Measurements from ENCODE around the gene DSCAML1.

The DSCAML1 gene

DNA sequence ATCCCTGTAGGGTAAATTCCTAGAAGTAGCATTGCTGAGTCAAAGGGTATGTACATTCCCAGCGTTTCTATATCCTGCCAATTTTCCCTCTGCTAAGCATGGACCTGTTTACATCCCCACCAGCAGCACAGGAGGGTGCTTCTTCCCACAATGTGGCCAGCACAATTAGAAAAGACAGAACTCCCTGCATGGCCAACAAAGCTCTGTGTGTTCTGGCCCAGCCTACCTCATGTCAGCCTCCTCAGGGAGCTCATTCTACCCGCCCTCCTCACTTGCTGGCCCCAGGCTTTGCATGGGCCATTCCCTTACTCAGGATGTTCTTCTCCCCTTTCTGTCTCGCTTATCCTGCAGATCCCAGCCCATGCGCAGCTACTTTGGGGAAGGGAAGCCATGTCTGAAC is 186.1 kb downstream of the DSCAML1 start:
- no peak overlapping the region for H3K27ac ChIP-seq

DNA sequence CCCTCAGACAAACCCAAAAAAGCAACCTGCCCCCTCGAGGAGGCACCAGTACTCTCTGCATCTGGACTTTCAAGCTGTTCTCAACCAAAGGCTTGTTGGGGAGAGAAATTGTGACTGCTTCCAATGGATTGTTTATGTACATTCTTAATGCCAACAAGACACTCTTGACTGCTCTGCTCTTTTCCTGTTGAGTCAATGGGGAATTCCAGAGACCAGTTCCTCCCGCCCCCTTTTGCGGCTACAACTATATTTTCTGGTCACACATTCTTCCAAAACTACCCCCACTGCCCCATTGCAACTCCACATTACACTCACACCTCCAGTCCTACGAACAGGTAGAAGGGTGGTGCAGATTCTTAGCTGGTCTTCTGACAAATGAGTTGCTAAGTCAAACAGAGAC is 187.0 kb downstream of the DSCAML1 start:
- no peak overlapping the region for H3K27ac ChIP-seq
- H3K4me3 ChIP-seq, result no peak overlapping the region

More for the DNA sequence above, 186.1 kb downstream of the DSCAML1 start:
- no peak overlapping the region for H3K4me3 ChIP-seq

DNA sequence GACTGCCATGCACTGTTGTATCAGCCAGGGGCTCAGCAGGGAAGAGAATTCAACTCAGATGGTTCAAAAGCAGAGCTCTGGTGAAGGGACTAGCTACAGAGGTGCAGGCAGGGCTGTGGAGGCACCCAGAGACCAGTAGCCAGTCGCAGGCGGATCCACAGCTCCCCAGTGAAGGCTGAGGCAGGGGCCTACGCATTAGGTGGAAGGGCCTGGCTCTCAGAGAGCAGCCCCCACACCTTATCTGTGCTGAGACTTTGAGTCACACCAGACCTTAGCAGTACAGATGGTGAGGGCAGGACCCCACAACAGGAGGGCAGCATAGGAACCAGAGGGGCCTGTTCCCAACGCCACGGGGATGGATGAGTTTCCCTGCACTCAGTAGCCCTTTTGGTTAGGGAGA is 189.6 kb downstream of the DSCAML1 start:
- Histone ChIP-seq H3K4me3 (no peak overlapping the region), H3K27ac (no peak overlapping the region)

DNA sequence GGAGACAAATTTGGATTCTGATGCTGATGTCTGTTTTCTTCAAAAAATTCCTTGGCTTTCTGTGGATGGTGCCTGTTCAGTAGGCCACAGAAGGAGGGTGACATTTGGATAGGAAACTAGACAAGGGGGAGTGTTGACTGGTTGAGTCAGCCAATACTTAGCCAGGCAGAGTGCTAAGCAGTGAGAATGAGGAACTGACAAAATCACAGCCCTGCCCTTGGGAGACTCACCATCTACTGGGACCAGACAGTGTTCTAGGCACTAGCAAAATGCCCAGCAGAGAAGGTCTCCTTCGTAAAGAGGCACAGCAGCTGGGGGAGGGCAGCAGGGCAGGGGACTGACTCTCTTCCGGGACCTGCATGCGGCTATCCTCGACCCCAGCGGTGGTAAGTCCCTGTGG is 190.2 kb downstream of the DSCAML1 start:
- H3K27ac ChIP-seq, result no peak overlapping the region
- H3K4me3 ChIP-seq, result no peak overlapping the region

DNA sequence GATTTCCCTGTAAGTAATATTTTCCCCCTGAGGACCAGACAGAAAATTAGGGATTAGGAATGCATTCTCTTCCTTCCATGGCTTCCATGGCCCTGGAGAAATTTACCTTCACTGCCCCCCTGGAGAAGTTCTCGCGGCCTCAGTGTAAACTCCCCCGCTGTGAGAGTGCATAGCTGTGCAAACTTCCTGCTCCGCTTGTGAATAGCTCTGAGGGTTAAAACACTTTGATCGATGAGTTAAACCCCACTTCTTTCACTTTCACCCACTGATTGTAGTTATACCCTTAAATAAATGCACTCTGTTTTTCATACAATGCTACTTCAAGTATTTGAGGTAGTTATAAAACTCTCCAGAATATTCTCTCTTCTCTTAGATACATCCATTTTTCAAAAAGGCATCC is 190.8 kb downstream of the DSCAML1 start:
- H3K27ac ChIP-seq, result no peak overlapping the region

DNA sequence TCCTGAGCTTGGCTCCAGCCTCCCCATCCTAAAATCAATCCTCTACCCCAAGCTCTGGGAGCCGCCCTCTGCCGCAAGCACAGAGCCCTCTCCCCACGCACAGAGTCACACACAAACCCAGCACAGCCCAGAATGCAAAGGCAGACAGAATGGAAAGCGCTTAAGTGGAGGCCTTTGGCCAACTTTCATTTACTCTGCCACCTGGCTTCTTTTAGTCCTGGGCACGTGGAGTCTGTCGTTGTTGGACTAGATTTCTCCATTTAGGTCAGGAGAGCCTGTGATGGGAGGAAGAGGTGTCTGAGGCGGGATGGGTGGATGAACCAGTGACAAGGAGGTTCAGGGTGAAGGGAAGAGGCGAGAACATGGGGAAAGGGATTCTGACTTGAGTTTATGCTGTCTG is 191.7 kb downstream of the DSCAML1 start:
- Histone ChIP-seq H3K4me3 (no peak overlapping the region), H3K27ac (no peak overlapping the region)

More for the DNA sequence above, 190.8 kb downstream of the DSCAML1 start:
- no peak overlapping the region for H3K4me3 ChIP-seq

DNA sequence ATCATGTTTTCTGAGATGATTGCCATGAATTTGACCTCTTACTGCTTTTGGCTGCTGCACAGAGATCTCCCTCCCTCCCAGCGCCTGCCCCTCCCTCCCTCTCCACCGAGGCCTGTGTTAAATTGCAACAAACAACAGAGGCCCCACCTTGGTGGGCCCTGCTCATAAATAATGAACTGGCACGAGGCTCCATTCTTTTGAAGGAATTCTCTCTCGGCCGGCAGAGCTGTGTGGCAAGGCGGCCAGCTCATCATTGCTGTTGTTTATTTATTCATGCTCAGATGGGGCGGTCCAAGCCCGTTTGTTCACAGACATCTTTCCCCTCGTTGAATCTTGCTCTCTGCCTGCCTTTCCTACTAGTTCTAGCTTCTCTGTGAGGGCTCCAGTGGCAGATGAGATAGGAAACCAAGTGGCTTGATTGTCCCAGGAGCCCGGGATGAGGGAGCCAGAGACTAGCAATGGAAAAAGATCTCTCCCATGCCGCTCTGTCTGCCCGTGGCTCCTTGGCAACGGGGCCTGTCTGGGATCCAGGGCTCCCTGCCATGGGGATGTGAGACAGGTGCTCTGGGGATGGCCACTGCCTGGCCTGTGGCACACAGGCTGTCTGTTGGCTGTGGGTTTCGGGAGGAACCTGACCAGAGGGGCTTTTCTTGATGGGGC is 192.6 kb downstream of the DSCAML1 start:
- Histone ChIP-seq H3K27ac (no peak overlapping the region), H3K4me3 (no peak overlapping the region)

DNA sequence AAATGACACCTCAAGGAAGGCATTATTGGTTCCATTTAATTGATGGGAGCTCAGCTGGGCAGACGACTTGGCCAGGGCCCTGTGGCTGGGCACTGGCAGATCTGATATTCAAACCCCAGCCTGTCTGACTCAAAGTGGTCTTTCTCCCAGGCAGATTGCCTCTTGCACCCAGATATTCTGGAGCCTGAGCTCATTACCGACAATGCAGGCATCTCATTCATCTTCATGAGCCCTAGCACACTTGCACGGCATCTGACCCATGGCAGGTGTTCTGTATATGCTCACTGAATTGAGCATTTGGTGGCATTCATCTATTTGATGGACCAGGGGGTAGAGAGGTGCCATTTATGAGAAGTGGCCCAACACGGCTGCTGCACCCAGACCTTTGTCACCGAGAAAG is 193.1 kb downstream of the DSCAML1 start:
- no peak overlapping the region for H3K4me3 ChIP-seq
- H3K27ac ChIP-seq, result no peak overlapping the region

DNA sequence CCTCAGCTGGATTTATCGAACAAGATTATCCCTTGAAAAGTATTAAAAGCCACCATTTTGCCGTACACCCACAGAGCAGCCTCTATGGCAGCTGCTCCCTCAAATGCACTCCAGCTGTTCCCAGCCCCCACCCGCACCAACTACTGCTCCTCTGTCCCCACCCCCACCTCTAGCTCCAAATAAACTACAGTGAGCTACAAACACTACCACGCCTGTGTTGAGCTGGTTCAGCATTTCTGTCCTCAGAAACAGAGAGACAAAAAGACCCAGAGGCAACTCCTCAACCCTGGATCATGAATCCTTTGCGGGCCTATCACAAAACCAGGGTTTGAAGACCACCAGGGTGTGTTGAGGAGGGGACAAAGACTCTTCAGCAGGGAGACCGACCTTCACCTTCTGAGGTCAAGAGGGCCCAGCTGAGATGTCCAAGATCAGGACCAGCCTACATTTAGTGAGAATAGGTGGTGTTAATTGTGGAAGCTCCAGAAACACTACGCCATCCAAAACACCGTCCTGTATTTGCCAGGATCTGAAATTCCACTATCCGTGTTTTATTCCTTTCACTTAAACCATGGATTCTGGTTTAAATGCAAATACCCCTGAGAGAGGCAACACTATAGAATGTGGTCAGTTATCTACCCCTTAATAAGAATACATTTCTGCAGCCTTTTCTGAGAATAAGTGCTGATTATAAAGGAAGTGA is 195.9 kb downstream of the DSCAML1 start:
- H3K4me3 ChIP-seq, result no peak overlapping the region
- no peak overlapping the region for H3K27ac ChIP-seq

DNA sequence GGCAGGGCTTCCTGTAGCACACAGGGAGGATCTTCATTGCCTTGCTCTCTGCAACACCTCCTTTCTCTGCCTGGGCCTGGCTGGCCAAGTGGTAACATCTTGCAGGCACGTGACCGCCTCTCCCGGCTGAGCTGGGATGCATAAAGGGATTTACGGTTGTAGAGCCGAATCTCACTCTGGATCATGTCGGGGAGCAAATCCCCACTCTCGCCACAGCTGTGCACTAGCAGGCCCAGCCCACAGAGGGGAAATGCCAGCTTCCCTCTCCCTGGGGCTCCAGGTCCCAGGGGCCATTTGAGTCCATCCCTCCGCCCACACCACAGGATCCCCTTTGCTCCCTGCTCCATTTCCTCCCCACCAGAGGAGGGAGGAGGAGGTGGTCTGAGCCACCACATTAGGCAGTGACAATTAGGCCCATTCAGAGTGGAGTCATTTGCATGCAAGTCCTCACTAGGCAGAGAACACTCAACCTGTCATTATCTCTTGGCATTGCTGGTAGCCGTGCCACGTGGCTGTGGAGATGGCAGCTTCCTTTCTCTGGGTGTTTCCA is 196.7 kb downstream of the DSCAML1 start:
- no peak overlapping the region for H3K4me3 ChIP-seq
- no peak overlapping the region for H3K27ac ChIP-seq

DNA sequence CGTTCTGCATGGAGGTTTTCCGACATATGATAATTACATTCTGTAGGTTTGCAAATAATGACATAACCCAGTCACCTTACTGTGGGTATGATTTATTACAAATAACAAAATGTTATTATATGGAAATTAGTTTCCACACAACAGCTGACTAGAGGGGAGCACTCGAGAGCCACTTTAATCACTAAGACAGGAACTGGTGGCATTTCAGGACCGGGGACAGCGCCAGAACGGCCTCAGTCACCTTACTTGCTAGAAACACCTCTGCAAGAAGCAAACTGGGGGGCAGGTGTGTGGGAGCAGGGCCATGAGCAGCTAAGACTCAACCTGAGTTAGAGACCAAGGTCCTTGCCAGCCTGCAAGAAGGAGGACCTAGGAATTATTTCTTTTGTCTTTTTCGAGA is 199.9 kb downstream of the DSCAML1 start:
- Histone ChIP-seq H3K4me3 (no peak overlapping the region), H3K27ac (no peak overlapping the region)

DNA sequence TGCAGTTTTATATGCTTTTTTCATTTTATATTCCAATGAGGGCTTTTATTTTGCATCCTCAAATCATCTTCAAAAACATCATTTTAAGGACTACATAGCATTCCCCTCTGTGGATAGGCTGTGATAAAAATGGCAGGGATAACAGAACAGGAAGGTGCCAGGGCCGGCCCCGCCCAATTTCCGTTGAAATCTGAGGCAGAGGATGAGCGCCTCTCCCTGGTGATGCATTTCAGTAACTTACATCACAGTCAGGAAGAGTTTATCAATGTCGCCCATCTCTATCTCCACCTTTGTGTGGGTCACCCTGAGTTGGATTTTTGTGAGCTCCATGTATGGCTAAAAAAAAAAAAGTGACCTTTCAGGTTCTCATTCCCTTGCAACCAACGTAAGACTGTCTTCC is 201.6 kb downstream of the DSCAML1 start:
- Histone ChIP-seq H3K27ac (no peak overlapping the region), H3K4me3 (no peak overlapping the region)

DNA sequence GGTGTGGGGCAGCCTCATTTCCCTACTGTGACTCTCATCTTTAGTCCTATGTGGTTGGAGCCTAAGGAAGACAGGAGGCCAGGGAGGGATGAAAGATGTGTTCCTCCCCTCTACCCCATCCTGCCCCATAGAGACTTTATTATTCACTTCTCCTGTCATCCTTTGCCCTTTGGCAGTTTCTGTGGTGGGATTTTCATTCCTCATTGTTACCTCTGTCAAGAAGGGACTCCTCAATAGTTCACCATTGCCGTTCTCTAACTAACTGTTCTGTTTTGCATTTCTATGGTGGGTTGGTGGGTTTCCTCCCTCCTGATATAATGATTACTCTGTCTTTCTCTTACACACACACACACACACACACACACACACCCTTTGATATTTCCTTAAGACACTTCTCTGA is 202.3 kb downstream of the DSCAML1 start:
- H3K4me3 ChIP-seq, result no peak overlapping the region

DNA sequence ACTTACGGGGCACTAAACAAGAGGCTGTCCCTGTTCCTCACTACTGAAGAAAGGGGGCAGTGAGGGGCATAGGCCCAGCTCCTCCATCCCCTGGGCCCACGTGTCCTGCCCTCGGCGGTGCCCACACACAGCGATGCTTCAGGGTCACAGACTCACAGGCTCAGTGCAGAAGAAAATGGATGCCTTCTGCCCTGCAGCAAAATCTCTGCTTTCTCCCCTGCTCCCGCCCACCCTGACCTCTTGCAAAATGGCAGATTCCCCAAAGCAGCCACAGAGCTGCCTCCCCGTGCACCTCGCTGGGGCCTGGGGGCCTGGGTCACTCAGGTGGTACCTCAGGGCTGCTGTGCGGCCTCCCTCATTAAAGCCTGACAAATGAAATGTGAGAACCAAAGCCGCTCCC is 204.0 kb downstream of the DSCAML1 start:
- no peak overlapping the region for H3K4me3 ChIP-seq
- H3K27ac ChIP-seq, result no peak overlapping the region

More for the DNA sequence above, 202.3 kb downstream of the DSCAML1 start:
- H3K27ac ChIP-seq, result no peak overlapping the region

DNA sequence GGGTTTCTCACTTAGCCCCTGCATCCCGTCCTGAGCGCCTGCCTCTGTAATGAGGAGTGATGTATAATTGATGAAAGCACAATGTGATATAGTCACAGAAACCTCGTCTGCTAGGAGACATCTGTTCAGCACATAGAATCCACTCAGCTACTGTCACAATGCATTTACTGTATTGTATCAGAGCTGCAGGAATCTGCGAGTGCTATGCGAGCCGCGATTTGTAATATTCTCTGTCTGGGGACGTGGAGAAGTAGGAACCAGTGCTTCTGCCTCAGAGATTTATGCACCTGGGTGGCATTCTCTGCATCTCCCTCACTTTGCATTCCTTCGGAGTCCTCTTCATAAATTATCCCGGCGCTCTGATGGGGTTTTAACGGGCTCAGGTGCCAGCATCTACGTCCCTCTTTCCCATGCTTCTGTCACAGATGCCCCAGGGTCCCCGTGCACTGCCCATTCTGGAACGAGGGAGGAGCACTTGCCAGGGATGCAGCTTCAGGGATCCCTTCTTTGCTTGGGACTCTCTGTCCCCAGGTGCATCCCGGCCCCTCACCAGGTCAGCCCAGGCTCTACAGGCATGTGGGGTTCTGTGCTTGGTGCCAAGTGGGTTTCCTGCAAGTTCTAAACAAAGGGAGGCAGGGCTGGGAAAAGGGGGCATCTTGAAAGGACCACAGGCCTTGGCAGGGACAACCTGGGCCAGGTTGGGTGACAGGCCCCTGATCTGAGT is 205.5 kb downstream of the DSCAML1 start:
- Histone ChIP-seq H3K27ac (no peak overlapping the region), H3K4me3 (no peak overlapping the region)

DNA sequence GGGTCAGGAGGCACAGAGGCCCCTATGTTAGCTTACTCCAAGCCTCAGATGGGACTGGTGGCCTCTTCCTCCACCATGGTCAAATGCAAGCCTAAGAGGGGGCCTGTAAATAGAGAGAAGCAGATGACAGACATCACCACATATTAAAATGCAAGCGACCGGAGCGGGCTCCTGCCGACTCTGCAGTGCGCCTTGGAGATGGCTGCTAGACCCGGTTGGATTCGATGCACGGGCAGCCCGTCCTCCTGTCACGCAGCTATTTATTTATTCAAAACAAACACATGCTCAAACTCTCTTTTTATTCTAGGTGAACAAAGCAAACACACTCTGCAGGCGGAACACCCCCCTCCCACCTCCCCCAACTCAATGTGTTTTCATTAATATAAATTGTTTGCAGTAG is 208.0 kb downstream of the DSCAML1 start:
- no peak overlapping the region for H3K27ac ChIP-seq
- no peak overlapping the region for H3K4me3 ChIP-seq

DNA sequence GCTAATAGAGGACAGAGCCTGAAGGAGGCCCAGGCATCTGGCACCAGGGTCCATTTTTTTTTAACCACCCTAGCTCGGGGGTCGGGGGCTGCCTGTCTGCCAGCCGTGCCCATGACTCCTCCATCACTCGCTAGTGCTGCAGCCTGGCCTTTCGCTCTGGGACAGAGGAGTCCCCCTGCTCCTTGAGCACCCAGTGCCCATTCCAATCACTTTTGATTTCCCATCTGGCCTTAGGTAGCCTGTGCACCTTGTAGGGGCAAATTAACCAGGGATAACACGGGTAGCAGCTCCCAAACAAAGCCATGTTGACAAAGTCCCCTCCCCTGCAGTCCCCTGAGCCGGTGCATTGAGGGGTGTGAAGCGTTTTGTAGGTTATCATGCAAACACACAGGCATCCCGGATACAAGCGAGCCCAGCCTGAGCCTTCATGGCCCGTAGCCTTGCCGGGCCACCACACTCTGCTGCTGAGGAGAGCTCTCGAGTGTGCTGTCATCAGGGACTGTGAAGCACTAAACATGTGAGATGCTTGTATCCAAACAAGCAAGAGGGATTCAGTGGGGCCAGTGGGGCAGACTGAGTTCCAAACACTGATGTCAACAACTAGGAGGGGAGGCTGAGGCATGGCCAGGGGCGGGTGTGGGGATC is 208.7 kb downstream of the DSCAML1 start:
- H3K27ac ChIP-seq, result no peak overlapping the region
- no peak overlapping the region for H3K4me3 ChIP-seq

DNA sequence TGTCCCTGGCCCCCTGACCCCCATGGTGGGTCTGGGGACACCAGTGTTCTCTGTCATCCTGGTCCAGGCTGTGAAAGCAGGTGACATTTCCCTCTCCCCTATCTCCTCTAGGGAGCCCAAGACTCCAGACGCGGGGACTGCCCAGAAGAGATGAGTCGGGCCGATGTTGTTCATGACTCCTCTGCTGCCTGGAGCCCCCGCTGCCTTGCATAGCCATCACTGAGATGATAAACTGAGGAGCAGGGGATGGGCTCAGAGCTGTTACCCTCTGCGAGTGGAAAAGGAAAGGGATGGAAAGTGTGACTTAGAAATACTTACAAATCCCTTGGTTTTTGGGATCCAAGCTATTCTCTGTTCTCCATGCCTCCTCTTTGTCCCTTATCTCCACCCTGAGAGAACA is 209.6 kb downstream of the DSCAML1 start:
- Histone ChIP-seq H3K27ac (no peak overlapping the region), H3K4me3 (no peak overlapping the region)

DNA sequence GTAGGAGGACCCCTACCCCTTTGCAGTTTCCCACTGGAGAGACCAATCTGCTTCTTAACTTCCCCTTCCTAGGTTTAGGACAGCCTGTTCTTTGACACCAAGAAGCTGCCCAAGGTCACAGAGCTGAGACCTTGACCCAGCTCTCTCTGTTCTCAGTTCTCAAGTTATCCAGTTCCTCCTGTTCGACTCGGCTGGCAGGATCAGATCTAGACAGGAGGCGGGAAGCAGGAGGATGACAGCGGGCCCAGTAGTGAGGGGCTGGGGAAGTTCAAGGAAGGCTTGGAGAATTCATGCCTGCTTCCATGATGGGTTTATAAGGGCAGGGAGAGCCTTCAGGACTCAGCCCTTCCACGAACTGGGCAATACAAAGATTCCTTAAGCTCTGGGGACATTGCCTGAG is 210.6 kb downstream of the DSCAML1 start:
- Histone ChIP-seq H3K27ac (no peak overlapping the region), H3K4me3 (no peak overlapping the region)

DNA sequence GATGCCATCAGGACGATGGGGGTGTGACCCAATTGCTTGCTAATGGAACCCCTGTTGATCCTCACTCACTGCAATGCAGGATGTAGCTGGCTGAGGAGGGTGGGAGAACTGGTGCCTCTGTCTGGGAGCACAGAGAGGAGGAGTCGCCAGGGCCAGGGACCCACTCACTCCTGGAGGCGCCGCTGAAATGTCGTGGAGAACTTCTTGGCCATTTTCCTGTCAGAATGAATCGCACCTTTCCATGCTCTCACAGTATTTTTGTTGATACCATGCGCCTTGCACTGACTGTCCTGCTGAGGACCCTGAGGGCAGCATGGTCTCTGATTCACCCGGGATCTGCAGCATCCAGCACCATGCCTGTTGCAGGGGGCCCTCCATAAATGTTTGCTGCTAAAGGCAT is 211.4 kb downstream of the DSCAML1 start:
- no peak overlapping the region for H3K4me3 ChIP-seq
- no peak overlapping the region for H3K27ac ChIP-seq
